Measurements from ENCODE around the gene DUSP5.

DNA sequence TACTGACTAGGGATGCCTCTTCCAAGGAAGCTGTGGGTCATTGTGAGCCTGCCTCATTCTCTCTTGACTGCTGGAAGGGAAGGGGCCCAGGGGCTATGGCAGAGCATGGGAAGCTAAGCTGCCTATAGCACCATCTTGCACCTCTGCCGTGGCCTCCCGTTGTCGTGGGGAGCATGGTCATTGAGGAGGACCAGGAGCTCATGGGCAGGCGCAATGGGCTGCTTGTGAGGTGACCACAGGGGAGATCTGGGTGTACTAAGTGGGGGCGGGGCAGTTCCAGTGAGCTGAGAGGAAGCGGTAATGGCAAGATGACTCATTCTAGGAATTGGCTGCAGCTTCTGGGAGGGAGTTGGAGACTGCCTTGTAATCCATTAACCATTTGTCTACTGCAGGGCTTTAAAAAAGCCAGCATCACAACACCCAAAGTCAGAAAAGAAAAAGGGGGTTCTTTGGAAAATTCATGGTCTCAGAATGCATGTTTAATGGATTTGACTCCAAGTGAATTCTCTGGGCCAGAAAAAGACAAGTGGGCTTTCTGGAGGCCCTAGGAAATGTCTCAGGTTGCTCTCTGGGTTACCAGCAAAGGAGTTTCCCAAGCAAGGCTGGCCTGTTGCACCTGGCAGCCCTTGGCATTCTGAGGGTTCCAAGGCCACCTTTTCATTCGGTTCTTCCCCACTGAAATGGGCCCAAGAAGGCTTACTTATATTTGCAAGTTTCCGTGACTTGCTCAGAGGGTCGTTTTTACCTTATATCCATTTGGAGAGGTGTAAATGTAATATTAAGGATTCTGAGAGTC lies 3.6 kb downstream of the DUSP5 start:
- no peak for TF ChIP-seq CTCF (conservative IDR thresholded peaks at IDR 0.05)
- no peak for TF ChIP-seq EZH2 (IDR thresholded peaks at IDR 0.05; ENCODE audit: low read depth)

Data from PC-9 (cell line).